Gastrocnemius medialis (tissue), 4 donors: ENCODE data around the gene CBR1. TPM values are rescaled to one million over a fixed set of nuclear protein-coding genes. Genes with fewer than 3 reads are reported as not detected.
A peak's percentile ranks its signal among the peaks of the same experiment; 100 is the strongest.

Source experiments
- ATAC-seq, 2 donors: fragments of 150-250 bp; one replicate each; pipeline ENCODE4 v1.9.1; 2016
- DNase-seq, 2 donors: peaks; one replicate each; pipeline ENCODE4 v3.0.0-alpha.2; 2019
- H3K27ac ChIP-seq, 4 donors: fragments of 200-600 bp; sonication (generic); 1 replicate in 1 of 4; 2 replicates in 3 of 4; pipeline ENCODE4 v1.5.1; 2016 to 2018; ENCODE audit warnings: mild to moderate bottlenecking in 2 of 4, moderate library complexity in 1 of 4
- H3K27me3 ChIP-seq, 3 donors: fragments of 200-600 bp; sonication (generic) in 2 of 3; 1 replicate in 1 of 3; 2 replicates in 2 of 3; pipeline versions ENCODE4 v1.5.1 to v1.6.0; 2016 to 2019; ENCODE audit warnings: mild to moderate bottlenecking in 1 of 3, moderate library complexity in 1 of 3
- H3K36me3 ChIP-seq, 2 donors: fragments of 200-600 bp; sonication (generic) in 1 of 2; one replicate each; pipeline ENCODE4 v1.5.1; 2017 to 2018
- H3K4me1 ChIP-seq, 2 donors: fragments of 200-600 bp; sonication (generic) in 1 of 2; one replicate each; pipeline ENCODE4 v1.5.1; 2016 to 2017; ENCODE audit warnings: mild to moderate bottlenecking in 2 of 2
- H3K4me3 ChIP-seq, 4 donors: fragments of 200-600 bp; sonication (generic) in 3 of 4; 1 replicate in 1 of 4; 2 replicates in 3 of 4; pipeline ENCODE4 v1.5.1; 2016 to 2019; ENCODE audit warnings: mild to moderate bottlenecking in 2 of 4
- H3K9me3 ChIP-seq, 3 donors: fragments of 200-600 bp; sonication (generic) in 2 of 3; 1 replicate in 1 of 3; 2 replicates in 2 of 3; pipeline ENCODE4 v1.5.1; 2016 to 2019
- CTCF ChIP-seq, 5 experiments: fragments of 450-650 bp in 3 of 5; fragments of 200-600 bp in 2 of 5; sonication (generic) in 2 of 5; IDR thresholded peaks in 4 of 5; conservative IDR thresholded peaks in 1 of 5; 1 replicate in 4 of 5; 2 replicates in 1 of 5; pipeline ENCODE4 v1.5.1; 2016 to 2019; ENCODE audit warnings: antibody characterized with exemption in 5 of 5, mild to moderate bottlenecking in 3 of 5, moderate library complexity in 3 of 5
- POLR2A ChIP-seq, 2 donors: fragments of 450-650 bp; IDR thresholded peaks; one replicate each; pipeline ENCODE4 v1.6.1; 2017; ENCODE audit warnings: antibody characterized with exemption in 2 of 2, mild to moderate bottlenecking in 2 of 2, moderate library complexity in 2 of 2
- in situ Hi-C, 4 donors: fragments of 200-750 bp; cut with MboI; loops; one replicate each; pipeline versions ENCODE4 v1.15.0 to v1.8.0; 2017; ENCODE audit warnings: low sequenced_read_pairs in 4 of 4
- intact Hi-C: fragments of 100-400 bp; cut with DNase I; formaldehyde crosslinking; loops from one replicate; pipeline ENCODE4 v1.15.1; 2023; ENCODE audit warnings: low total_unique reads
- total RNA-seq, 4 donors: library from RNA; depleted of rRNA; stranded (reverse); fragments of >200 nt; gene quantifications; one replicate each; pipeline versions ENCODE4 v1.1.0 to v1.2.3, GENCODE V29; 2016

The CBR1 gene
- total RNA-seq, 4 donors from 2014 or later: 44.8 to 73.9 (median 66.4) TPM

- intact Hi-C loops (no loop called here), in situ Hi-C loops (no loop called here)
- TF ChIP-seq CTCF (IDR thresholded peaks at IDR 0.05 in 4 of 5, conservative IDR thresholded peaks at IDR 0.05 in 1 of 5) (peak; percentile 35 to 53 (median 53)), POLR2A (IDR thresholded peaks at IDR 0.05) (no peak)
Measured at GRCh38 chr21:36104317-36105300, 34.8 kb downstream of the CBR1 start.

GRCh38 chr21:36105327-36105842 is 35.6 kb downstream of the CBR1 start:
- ATAC-seq: no peak
- H3K4me1 ChIP-seq: peaks cover 4 to 7% of the 10 kb centered on the region in 2 donors
- DNase-seq: no peak
- TF ChIP-seq CTCF (IDR thresholded peaks at IDR 0.05 in 4 of 5, conservative IDR thresholded peaks at IDR 0.05 in 1 of 5) (no peak), POLR2A (IDR thresholded peaks at IDR 0.05) (no peak)
- H3K9me3 ChIP-seq: no peaks in the 10 kb centered on the region
- H3K27ac ChIP-seq: no peak overlapping the region
- H3K4me3 ChIP-seq: peak overlapping the region in 1 of 4 donors; percentile 50
- no peaks in the 10 kb centered on the region for H3K27me3 ChIP-seq
- in situ Hi-C loops: no loop called here
- no peaks in the 10 kb centered on the region for H3K36me3 ChIP-seq
- intact Hi-C loops: no loop called here

More at GRCh38 chr21:36104317-36105300, 34.8 kb downstream of the CBR1 start:
- Histone ChIP-seq H3K4me3 (peak overlapping the region in 2 of 4 donors; percentile 33 to 50), H3K4me1 (peaks cover 4 to 7% of the 10 kb centered on the region in 2 donors), H3K36me3 (no peaks in the 10 kb centered on the region), H3K27me3 (no peaks in the 10 kb centered on the region), H3K9me3 (no peaks in the 10 kb centered on the region), H3K27ac (no peak overlapping the region)
- ATAC-seq (peak; percentile 30 to 76), DNase-seq (peak in 1 of 2 donors; percentile 48)

- no peaks in the 10 kb centered on the region for H3K9me3 ChIP-seq
- no peaks in the 10 kb centered on the region for H3K27me3 ChIP-seq
- in situ Hi-C loops (no loop called here), intact Hi-C loops (loop anchor here (5.0 kb wide), 1 partner anchor 38 kb away; the partner anchor contains the start of gene CBR1)
- ATAC-seq (no peak), DNase-seq (no peak)
- peaks cover 4 to 5% of the 10 kb centered on the region in 2 donors for H3K4me1 ChIP-seq
- H3K4me3 ChIP-seq: no peak overlapping the region
- TF ChIP-seq CTCF (IDR thresholded peaks at IDR 0.05 in 4 of 5, conservative IDR thresholded peaks at IDR 0.05 in 1 of 5): no peak
- no peak for TF ChIP-seq POLR2A (IDR thresholded peaks at IDR 0.05)
- no peak overlapping the region for H3K27ac ChIP-seq
- H3K36me3 ChIP-seq: no peaks in the 10 kb centered on the region
Measured at GRCh38 chr21:36109868-36110267, 40.0 kb downstream of the CBR1 start.

GRCh38 chr21:36111238-36111637 is 41.4 kb downstream of the CBR1 start:
- ATAC-seq (no peak), DNase-seq (no peak)
- in situ Hi-C loops: no loop called here
- intact Hi-C loops: loop anchor here (5.0 kb wide), 1 partner anchor 39 kb away; the partner anchor contains the start of gene CBR1
- Histone ChIP-seq H3K9me3 (no peaks in the 10 kb centered on the region), H3K4me3 (no peak overlapping the region), H3K27ac (no peak overlapping the region), H3K27me3 (no peaks in the 10 kb centered on the region), H3K36me3 (no peaks in the 10 kb centered on the region), H3K4me1 (peaks cover 4 to 5% of the 10 kb centered on the region in 2 donors)
- TF ChIP-seq CTCF (IDR thresholded peaks at IDR 0.05 in 4 of 5, conservative IDR thresholded peaks at IDR 0.05 in 1 of 5) (no peak), POLR2A (IDR thresholded peaks at IDR 0.05) (no peak)
